ENCODE data around the gene ITGAX.
"Not testable (repeated sequence)": the region's sequence is repeated elsewhere in the genome, so short reads cannot be mapped to it uniquely, and the experiment has no call there.

ITGAX gene

DNA sequence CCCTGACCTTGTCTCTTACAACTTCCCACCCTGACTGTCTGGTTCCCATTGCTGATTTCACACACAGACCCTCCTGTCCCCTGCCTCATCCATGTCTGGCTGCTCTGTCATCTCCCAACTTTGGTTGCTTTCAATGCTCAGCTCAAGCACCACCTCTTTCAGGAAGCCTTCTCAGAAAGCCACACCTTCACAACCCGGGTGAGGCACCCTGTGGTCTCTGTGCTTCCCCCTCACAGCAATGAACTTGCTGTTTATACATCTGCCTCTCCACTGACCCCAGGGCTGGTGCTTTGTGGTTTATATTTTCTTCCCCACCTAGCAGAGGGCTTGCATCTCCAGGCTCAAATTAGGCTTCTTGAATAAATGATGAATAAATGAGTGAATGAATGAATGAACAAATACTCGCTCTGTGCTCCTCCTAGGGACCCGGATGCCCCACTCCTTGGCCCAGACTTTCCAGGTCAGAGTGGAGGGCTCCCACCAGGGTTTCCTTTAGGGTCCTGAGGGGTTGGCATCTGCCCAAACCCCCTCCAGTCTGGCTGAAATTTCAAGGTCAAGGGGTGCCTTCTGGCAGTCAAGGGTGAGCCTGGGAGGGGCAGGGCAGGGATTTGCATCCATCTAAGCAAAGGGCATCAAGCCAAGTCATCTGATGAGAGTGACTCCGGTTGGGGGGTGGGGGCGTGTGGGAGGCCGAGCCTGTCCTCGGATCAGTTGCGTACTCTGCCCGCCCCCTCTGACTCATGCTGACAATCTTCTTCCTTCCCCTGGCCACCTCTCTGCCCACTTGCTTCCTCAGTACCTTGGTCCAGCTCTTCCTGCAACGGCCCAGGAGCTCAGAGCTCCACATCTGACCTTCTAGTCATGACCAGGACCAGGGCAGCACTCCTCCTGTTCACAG is at the start of gene ITGAX:
Gene ITGAX (plus strand): TSS at position 783 of the 898 bp plus-strand sequence. CDS start 79 bp downstream, at position 862.
- no peak for DNase-seq (ENCODE audit: low spot score)

DNA sequence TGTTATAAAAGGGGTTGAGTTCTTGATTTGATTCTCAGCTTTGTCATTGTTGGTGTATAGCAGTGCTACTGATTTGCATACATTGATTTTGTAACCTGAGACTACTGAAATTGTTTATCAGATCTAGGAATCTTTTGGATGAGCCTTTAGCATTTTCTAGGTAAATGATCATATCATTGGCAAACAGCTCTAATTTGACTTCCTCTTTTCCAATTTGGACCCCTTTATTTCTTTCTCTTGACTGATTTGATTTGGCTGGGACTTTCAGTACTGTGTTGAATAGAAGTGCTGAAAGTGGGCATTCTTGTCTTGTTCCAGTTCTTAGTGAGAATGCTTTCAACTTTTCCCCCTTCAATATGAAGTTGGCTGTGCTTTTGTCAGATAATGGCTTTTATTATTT is 49.8 kb upstream of the ITGAX start:
- DNase-seq (ENCODE audit: low spot score): no peak

DNA sequence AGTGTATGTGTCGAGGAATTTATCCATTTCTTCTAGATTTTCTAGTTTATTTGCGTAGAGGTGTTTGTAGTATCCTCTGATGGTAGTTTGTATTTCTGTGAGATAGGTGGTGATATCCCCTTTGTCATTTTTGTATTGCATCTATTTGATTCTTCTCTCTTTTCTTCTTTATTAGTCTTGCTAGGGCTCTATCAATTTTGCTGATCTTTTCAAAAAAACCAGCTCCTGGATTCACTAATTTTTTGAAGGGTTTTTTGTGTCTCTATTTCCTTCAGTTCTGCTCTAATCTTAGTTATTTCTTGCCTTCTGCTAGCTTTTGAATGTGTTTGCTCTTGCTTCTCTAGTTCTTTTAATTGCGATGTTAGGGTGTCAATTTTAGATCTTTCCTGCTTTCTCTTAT is 46.6 kb upstream of the ITGAX start:
- not testable (repeated sequence) for DNase-seq (ENCODE audit: low spot score)

DNA sequence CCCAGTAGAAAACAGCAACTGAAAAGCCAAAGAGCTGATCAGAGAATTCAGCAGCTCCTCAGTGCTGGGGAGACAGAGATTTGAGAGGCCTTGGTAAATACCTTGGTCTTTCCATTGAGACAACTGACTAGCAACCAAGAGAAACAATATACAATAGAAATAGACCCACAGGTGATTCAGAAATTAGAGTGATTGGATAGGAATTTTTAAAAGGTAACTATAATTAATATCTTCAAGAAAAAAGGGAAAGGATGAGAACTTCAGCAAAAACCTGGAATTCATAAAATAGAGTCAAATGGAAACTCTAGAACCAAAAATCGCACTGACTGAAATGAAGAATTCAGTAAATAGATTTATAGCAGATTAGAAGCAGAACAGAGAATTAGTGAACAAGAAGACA is 32.5 kb upstream of the ITGAX start:
- no peak for DNase-seq (ENCODE audit: low spot score)

DNA sequence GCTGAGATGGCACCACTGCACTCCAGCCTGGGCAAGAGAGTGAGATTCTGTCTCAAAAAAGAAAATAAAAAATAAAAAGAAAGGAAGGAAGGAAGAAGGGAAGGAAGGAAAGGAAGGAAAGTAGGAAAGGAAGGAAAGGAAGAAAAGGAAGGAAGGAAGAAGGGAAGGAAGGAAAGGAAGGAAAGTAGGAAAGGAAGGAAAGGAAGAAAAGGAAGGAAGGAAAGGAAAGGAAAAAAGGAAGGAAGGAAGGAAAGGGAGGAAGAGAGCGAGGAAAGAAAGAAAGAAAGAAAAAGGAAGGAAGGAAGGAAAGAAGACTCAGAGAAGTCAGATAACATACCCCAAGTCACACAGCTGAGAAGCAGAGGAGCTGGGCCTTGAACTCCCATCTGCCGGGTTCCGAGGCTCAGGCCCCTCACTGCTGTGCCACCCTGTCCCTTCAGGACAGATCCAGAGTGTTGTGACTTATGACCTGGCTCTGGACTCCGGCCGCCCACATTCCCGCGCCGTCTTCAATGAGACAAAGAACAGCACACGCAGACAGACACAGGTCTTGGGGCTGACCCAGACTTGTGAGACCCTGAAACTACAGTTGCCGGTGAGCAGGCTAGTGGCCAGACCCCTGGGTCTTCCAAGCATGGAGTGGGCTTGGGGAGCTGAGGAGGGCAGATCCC is 30.9 kb upstream of the ITGAX start:
- no peak for DNase-seq (ENCODE audit: low spot score)

DNA sequence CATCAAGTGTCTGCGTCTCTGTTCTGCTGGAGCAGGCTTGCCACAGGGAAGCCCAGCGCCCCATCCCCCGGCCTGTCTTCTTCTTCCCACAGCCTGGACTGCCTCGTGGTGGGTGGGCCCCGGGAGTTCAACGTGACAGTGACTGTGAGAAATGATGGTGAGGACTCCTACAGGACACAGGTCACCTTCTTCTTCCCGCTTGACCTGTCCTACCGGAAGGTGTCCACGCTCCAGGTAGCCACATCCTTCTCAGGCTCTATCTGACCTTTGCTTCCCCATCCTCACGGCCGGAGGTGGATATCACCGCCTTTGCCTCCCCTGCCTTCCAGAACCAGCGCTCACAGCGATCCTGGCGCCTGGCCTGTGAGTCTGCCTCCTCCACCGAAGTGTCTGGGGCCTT is 29.8 kb upstream of the ITGAX start:
- no peak for DNase-seq (ENCODE audit: low spot score)

DNA sequence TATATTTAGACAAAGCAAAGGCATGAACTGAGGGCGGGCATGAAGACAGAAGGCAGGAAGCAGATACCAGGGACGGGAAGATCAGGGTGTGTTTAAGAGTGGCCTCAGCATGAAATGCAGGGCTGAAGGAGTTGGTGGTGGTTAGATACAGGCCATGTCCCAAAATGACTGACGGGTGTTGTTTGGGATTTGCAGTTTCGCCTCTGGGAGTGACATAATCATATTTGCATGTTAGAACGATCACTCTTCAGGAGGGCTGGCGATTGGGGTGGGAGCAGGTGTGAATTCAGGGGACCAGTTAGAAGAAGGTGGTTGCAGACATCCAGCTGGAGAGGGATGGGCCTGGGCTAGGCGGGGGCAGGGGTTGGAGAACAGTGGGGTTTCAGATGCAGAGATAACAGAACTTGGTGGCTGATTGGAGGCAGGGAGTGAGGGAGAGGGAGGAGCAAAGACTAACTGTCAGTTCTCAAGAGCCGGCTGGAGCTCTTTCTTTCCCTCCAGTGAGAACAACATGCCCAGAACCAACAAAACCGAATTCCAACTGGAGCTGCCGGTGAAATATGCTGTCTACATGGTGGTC is 27.2 kb upstream of the ITGAX start:
- DNase-seq (ENCODE audit: low spot score): no peak

DNA sequence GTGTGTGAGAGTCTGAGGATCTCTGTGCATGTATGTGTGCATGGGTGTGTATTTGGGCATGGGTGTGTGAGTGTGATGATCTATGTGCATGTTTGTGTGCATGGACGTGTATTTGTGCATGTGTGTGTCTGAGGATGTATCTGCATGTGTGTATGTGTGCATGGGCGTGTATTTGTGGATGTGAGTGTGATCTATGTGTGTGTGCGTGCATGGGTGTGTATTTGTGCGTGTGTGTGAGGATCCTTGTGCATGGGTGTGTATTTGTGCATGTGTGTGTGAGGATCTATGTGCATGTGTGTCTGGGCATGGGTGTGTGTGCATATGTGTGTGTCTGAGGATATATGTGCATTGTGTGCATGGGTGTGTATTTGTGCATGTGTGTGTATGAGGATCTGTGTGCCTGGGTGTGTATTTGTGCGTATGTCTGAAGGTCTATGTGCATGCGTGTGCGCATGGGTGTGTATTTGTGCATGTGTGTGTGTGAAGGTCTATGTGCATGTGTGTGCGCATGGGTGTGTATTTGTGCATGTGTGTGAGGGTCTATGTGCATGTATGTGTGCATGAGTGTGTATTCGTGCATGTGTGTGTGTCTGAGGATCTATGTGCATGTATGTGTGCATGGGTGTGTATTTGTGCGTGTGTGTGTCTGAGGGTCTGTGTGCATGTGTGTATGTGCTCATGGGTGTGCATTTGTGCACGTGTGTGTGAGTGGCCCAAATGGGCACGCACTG is 26.5 kb upstream of the ITGAX start:
- no peak for DNase-seq (ENCODE audit: low spot score)

DNA sequence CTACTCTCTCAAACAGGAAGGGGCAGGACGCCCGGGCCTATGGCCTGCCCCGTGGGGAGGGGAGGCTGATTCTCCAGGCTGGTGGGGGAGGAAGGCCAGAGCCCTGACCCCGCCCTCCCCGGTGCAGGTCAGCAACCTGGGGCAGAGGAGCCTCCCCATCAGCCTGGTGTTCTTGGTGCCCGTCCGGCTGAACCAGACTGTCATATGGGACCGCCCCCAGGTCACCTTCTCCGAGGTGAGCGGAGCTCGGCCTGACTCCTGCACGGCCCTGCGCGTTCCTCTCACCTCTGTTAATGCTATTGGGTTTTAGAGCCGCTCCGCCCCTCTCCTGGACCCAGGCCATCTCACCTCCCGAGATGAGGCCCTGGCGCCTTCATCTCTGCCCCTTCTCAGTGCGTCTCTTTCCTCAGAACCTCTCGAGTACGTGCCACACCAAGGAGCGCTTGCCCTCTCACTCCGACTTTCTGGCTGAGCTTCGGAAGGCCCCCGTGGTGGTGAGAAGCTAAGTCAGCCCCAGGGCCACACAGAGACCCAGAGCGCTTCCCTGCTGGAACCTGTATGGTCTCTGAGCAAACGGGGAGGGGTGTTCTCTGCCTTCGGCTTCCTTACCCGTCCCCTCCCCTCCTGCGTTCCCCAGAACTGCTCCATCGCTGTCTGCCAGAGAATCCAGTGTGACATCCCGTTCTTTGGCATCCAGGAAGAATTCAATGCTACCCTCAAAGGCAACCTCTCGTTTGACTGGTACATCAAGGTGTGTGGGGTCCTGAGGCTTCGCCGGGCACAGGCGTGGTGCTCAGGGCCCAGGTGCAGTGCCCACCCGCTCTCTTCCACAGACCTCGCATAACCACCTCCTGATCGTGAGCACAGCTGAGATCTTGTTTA is 25.1 kb upstream of the ITGAX start:
- DNase-seq (ENCODE audit: low spot score): no peak

DNA sequence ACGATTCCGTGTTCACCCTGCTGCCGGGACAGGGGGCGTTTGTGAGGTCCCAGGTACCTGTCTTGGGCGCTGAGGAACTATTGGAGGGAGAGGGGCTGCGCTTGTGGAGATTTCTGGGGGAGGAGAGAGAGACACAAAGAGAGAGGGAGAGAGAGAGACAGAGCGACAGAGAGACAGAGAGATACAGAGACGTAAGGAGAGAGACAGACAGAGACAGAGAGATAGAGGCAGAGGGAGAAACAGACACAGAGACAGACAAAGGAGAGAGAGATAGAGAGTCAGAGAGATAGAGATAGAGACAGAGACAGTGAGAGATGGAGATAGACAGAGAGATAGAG is 24.5 kb upstream of the ITGAX start:
- DNase-seq (ENCODE audit: low spot score): no peak

DNA sequence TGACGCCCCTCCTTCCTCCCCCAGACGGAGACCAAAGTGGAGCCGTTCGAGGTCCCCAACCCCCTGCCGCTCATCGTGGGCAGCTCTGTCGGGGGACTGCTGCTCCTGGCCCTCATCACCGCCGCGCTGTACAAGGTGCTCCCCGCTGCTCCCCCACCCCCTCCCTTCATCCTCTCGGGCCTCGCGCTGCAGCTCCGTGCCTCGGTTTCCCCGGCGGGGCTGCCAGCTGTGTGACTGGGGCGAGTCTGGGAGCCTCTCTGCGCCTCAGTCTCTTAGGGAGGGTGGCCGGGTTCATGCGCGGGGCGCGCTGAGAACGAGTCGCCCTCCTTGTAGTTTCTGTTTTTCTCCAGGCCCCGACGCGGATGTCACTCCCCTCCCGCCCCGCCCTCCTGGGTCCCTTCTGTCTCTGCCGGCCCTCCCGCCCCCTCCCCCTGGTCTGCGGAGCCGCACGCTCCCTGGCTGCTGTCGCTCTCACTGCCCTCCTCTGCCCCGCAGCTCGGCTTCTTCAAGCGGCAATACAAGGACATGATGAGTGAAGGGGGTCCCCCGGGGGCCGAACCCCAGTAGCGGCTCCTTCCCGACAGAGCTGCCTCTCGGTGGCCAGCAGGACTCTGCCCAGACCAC is 23.7 kb upstream of the ITGAX start:
- DNase-seq (ENCODE audit: low spot score): peak; percentile 47

DNA sequence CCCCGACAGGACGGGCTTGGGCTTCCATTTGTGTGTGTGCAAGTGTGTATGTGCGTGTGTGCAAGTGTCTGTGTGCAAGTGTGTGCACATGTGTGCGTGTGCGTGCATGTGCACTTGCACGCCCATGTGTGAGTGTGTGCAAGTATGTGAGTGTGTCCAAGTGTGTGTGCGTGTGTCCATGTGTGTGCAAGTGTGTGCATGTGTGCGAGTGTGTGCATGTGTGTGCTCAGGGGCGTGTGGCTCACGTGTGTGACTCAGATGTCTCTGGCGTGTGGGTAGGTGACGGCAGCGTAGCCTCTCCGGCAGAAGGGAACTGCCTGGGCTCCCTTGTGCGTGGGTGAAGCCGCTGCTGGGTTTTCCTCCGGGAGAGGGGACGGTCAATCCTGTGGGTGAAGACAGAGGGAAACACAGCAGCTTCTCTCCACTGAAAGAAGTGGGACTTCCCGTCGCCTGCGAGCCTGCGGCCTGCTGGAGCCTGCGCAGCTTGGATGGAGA is 23.1 kb upstream of the ITGAX start:
- no peak for DNase-seq (ENCODE audit: low spot score)

DNA sequence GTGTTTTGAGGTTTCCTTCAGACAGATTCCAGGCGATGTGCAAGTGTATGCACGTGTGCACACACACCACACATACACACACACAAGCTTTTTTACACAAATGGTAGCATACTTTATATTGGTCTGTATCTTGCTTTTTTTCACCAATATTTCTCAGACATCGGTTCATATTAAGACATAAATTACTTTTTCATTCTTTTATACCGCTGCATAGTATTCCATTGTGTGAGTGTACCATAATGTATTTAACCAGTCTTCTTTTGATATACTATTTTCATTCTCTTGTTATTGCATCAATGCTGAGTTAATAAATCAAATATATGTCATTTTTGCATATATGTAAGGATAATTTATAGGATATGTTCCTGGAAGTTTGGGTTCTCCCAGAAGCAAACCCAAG is 22.4 kb upstream of the ITGAX start:
- DNase-seq (ENCODE audit: low spot score): no peak

DNA sequence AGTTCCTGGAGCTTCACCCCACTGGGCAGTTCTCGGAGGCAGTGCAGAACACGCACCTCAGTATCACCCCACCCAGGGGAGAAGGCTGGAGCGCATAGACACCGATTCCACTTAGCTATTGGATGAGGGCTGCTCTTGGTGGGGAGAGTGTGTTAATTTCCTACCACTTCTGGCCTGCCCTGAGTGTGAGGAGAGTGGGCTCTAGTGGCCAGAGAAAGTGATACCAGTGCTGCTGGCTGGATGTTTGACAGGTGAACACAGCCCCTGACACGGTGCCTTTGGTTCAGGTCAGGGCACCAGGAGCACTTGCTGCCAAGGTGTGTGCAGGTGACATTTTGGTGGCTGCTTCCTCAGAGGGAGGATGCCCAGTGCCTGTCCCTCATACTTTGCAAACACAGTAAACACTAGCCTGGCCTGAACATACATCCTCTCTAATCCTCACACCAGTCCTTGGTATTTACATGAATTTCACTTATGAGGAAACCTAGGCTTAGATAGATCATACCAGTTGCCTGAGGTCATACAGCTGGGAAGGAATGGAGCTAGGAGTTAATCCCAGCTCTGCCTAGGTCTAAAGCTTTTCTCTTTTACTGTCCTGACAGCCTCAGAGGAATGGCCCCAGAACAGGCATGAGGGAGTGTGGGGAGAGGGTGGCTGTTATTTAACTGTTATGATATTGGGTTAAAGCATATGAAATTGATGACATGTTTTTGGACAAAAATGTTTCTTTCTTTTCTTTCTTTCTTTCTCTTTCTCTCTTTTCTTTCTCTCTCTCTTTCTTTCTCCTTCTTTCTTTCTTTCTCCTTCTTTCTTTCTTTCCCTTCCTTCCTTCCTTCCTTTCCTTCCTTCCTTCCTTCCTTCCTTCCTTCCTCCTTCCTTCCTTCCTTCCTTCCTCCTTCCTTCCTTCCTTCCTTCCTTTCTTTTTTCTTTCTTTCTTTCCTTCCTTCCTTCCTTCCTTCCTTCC is 21.0 kb upstream of the ITGAX start:
- peak; percentile 48 for DNase-seq (ENCODE audit: low spot score)

DNA sequence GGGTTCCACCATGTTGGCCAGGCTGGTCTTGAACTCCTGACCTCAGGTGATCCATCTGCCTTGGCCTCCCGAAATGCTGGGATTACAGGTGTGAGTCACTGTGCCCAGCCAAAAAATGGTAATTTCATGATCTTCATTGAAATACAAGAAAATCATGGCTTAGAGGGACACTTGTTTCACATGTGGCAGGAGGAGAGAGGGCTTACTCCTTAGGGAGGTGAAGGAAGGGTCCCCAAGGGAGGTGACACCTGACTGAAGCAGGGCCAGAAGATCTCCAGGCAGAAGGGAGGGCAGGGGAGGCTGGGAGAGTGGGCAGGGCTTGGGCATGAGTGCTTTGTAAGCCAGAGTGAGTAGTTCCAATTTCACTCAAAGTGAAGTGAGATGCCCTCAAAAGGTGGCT is 20.0 kb upstream of the ITGAX start:
- no peak for DNase-seq (ENCODE audit: low spot score)

DNA sequence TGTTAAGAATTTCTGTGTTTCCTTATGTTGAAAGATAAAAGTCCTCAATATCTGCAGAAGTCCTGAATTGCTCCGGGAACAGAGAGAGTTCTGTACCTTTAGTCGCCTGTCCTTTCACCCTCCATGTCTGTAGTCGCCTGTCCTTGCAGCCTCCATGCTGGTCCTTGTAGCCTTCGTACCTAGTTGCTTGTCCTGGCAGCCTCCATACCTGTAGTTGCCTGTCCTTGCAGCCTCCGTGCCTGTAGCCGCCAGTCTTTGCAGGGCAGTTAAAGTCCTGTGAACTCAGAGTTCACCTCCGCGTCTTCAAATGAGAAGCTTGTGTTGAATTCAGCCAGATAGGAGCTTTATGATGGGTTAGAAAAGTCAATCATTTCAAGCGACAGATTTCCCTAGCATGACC is 19.5 kb upstream of the ITGAX start:
- no peak for DNase-seq (ENCODE audit: low spot score)

DNA sequence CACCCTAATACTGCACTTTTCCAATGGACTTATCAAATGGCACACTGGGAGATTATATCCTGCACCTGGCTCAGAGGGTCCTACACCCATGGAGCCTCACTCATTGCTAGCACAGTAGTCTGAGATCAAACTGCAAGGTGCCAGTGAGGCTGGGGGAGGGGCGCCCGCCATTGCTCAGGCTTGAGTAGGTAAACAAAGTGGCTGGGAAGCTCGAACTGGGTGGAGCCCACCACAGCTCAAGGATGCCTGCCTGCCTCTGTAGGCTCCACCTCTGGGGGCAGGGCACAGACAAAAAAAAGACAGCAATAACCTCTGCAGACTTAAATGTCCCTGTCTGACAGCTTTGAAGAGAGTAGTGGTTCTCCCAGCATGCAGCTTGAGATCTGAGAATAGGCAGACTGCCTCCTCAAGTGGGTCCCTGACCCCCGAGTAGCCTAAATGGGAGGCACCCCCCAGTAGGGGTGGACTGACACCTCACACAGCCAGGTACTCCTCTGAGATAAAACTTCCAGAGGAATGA is 16.8 kb upstream of the ITGAX start:
- not testable (repeated sequence) for DNase-seq (ENCODE audit: low spot score)

DNA sequence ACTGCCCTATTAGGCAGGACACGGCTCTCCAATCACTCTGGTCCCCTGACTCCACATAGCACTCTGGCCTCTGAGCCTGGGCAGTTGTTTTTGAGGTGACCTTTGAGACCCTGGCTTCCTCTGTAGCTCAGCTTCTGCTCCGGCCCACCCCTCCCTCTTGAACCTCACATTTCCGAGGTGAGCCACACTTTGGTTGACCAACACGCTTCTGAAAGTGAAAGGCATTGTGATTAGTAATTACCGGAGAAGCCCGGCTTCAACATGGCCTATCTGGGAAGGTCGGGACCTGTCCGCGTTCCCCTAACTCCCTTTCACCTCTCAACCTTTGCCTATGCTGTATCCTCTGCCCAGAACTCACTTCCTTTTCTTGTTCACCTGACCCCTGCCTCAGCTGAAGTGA is 10.3 kb upstream of the ITGAX start:
- DNase-seq (ENCODE audit: low spot score): no peak

DNA sequence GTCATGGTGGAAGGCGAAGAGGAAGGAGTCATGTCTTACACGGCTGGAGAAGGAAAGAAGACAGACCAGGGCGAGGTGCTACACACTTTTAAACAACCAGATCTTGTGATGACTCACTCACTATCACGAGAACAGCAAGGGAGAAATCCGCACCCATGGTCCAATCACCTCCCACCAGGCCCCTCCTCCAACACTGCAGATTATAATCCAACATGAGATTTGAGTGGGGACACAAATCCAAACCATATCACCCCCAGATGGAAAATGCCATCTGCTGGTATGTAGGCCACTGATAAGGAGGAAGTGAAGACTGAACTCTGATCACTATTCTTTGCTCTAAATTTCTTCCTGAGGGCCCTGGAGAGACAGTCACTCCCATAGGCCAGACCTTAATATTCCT is 7.5 kb upstream of the ITGAX start:
- DNase-seq (ENCODE audit: low spot score): no peak

DNA sequence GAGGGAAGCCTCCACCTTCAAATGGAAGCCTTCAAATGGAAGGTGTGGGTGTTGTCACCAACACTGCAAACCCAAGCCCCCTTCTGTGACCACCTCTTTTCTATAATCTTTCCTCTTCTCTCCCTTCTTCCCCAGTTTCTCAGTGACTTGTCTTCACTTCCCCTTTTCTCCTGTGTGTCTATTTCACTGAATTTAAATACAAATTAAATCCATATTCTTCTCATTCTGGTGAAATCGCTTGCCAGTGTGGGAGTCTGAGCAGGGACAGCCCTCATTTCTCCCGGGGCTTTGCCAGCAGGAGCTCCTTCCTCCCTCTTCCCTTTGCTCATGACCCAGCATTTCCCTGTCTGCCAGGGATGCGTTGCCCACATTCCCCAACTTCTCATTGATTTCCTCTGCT is 6.4 kb upstream of the ITGAX start:
- DNase-seq (ENCODE audit: low spot score): no peak

All from iPS-NIHi11 (cell line).